Measurements from ENCODE around the gene CTNNA1.

Gene CTNNA1

GRCh38 chr5:138974227-138975063, 221.2 kb downstream of the CTNNA1 start:
- no peak for DNase-seq

DNA sequence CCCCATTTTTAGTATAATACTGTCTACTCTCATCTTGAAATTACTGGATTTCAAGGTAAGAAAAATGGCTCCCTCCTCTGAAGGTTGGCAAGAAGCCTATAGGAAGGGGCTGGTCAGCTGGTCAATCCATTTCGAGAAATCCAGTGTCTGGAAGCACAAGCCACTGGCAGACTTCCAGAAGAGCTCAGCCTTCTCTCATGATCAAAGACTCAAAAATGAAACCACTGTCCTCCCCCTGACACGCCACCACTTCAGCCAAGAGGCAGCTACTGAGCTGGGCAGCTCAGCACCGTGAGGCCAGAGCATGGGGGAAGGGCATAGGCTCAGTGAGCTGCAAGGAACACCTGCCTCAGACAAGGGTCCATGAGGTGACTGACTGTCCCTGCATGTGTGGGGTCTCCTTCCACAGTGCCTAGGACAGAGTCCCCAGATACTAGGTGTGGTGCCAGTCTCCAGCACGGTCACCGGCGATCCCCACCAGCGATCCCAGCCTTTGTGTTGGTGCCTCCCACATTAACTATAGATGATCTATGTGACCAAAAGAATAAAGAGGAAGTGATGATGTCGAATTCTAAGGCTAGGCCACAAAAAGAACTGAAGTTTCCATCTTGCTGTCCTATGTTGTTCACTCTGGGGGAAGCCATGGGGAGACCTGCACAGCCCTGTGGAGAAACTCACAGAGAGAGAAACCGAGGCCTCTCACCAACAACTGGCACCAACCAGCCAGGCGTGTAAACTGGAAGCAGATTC, 222.0 kb downstream of the CTNNA1 start:
- DNase-seq, result peak in 1 of 2 donors; percentile 21

GRCh38 chr5:138978080-138978479, 224.9 kb downstream of the CTNNA1 start:
- no peak for DNase-seq

GRCh38 chr5:138978581-138978980, 225.4 kb downstream of the CTNNA1 start:
- no peak for DNase-seq

DNA sequence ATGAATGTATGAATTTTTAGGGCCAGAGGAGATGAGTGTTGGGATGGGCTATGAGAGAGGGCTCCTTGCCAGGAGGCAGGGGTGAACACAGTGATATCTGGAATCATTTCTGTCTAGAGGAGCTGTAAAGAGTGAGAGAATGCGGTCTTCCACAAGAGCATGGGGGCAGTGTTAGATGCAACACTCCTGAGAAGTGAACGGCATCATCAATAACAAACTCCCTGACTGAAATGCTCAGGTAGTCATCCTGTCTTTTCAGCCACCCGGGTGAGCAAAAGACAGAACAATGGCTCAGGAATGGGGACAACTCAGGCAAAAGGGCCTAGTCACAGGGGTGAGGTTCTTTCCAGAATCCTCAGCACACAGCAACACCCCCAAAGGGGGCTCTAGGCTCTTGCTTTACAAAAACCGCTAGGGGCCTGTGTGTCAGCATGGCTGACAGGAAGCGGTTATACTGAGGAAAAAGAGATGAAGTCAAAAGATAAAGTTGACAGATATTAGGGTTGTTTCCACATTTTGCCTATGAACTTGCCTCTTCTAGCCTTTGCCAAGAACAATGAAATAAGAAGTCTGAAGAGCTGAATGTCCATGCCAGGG, 226.6 kb downstream of the CTNNA1 start:
- peak in 1 of 2 donors; percentile 81 for DNase-seq

GRCh38 chr5:138980441-138980840, 227.2 kb downstream of the CTNNA1 start:
- DNase-seq, result no peak

DNA sequence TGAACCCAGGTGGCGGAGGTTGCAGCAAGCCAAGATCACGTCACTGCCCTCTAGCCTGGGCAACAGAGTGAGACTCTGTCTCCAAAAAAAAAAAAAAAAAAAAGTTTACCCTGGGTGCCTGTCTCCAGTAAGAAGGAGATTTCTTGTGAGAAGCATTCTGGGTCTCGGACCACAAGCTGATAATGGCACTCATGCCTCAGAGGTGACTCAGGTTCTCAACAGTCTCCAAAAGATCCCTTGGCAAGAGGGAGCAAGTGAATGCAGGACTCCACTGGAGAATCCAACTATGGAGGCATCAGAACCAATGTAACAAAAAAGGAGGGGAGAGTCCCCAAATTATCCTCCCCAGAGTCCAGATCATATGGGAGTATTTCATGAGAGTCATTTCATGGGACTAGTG, 227.9 kb downstream of the CTNNA1 start:
- no peak for DNase-seq

- DNase-seq, result no peak
Measured at GRCh38 chr5:138981586-138981985, 228.4 kb downstream of the CTNNA1 start.

DNA sequence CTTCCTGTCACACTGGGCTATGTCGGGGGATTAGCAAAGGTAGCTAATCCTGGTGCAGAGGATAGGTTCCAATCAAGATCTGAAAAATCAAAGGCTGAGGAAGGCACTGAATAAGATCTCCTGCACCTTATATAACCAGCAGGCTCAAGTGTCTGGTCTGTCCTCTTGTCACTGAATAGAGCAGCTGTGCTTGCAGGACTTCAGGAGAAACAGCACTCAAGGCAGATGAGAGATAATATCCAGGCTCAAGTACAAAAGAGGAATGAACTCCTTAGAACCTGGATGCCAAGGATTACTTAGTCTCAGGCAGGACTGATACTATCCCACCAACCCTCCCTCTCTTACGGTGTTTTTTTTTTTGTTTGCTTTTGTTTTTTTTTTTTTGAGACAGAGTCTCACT, 230.8 kb downstream of the CTNNA1 start:
- DNase-seq, result no peak

Measured in bone marrow (tissue), 2 donors.